Ishikawa (cell line): ENCODE results near the gene JMJD7.

ENCODE experiments used
- CEBPB ChIP-seq: IDR thresholded peaks from 2 replicates; pipeline ENCODE4 v1.6.1; 2012
- CREB1 ChIP-seq: IDR thresholded peaks from 2 replicates; pipeline ENCODE4 v1.6.1; 2012; ENCODE audit warnings: low read depth
- EGR1 ChIP-seq: IDR thresholded peaks from 2 replicates; pipeline ENCODE4 v1.6.1; 2012
- EP300 ChIP-seq: IDR thresholded peaks from 2 replicates; pipeline ENCODE4 v1.6.1; 2012; ENCODE audit warnings: borderline replicate concordance
- FOXM1 ChIP-seq: IDR thresholded peaks from 2 replicates; pipeline ENCODE4 v1.6.1; 2012; ENCODE audit warnings: low read depth, borderline replicate concordance
- MAX ChIP-seq: IDR thresholded peaks from 2 replicates; pipeline ENCODE4 v1.6.1; 2012
- NFIC ChIP-seq: IDR thresholded peaks from 2 replicates; pipeline ENCODE4 v1.6.1; 2012
- RAD21 ChIP-seq: IDR thresholded peaks from 2 replicates; pipeline ENCODE4 v1.6.1; 2012; ENCODE audit warnings: low read depth
- REST ChIP-seq: IDR thresholded peaks from 2 replicates; pipeline ENCODE4 v1.6.1; 2012; ENCODE audit warnings: low read depth, mild to moderate bottlenecking
- TAF1 ChIP-seq: IDR thresholded peaks from 2 replicates; pipeline ENCODE4 v1.6.1; 2012; ENCODE audit warnings: low read depth, mild to moderate bottlenecking
- TCF12 ChIP-seq: IDR thresholded peaks from 2 replicates; pipeline ENCODE4 v1.6.1; 2012; ENCODE audit warnings: low read depth
- TEAD4 ChIP-seq: IDR thresholded peaks from 2 replicates; pipeline ENCODE4 v1.6.1; 2012
- YY1 ChIP-seq: IDR thresholded peaks from 2 replicates; pipeline ENCODE4 v1.6.1; 2012; ENCODE audit warnings: low read depth
- ZBTB7A ChIP-seq: IDR thresholded peaks from 2 replicates; pipeline ENCODE4 v1.6.1; 2012; ENCODE audit warnings: low read depth
- TF ChIP-seq, protein P1 (sequence below): IDR thresholded peaks from 2 replicates; pipeline ENCODE4 v1.6.1; 2012

Gene JMJD7

DNA sequence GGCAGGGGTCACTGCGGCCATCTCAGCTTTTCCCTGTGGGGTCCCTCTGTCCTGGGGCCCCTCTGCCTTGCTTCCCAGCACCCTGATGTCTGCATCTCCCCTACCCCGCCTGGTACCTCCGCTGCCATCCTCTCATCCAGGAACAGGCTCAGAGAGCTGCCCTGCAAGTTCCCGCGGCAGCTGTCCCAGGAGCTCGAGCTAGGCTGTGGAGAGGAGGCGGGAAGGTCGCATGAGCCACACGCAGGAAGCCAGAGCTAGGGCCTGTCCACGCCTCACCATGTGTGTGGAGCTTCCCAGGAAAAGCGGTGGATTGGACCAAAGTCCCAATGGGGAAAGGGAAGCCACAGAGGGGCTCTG, 23.3 kb downstream of the JMJD7 start:
- TF ChIP-seq REST (no peak), TAF1 (no peak)
- TF ChIP-seq, protein P1, sequence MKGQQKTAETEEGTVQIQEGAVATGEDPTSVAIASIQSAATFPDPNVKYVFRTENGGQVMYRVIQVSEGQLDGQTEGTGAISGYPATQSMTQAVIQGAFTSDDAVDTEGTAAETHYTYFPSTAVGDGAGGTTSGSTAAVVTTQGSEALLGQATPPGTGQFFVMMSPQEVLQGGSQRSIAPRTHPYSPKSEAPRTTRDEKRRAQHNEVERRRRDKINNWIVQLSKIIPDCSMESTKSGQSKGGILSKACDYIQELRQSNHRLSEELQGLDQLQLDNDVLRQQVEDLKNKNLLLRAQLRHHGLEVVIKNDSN: no peak

- TF ChIP-seq NFIC (no peak), ZBTB7A (peak; percentile 61; the same call in 1 of the 2 replicates)
Observed at GRCh38 chr15:41851755-41852370, 24.0 kb downstream of the JMJD7 start.

DNA sequence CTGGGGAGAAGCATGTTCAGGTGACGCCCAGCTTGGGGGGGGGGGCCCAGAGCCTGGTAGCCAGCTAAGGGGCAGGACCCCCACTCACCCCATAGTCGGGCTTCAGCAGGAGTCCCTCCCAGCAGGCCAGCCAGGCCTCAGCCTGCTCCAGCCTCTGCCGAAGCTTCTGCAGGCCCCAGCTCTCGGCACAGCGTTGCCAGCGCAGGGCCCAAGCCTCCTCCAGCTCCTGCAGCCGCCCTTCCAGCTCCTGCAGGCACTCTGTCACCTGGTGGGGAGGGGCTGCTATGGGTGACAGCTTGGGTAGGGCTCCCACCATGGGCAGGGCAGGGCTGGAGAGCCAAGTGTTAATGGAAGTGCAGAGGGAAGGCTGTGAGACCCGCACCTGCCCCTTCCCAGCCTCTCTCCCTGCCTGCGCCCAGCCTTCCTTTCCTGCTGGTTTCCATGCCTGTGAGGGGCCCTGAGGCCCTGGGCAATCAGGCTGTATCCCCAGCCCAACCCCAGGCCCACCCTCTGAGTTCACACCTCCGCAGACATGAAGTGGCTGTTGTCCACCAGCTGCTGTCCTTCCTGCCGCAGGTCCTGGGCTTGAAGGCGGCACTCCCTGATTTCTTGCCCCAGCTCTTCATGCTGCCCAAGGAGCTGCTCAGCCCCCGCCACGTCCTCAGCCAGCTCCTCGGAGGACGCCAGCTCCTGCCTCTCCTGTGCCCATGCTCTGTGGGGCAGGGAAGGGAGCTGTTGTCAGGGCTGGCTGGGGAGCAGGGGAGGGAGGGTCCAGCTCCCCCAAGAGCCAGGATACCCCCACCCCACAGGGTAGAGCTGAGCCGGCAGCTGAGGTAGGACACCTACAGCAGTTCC, 25.1 kb downstream of the JMJD7 start:
- TF ChIP-seq EGR1 (no peak), MAX (no peak), CEBPB (no peak), REST (no peak), FOXM1 (no peak), TAF1 (no peak), RAD21 (no peak), NFIC (no peak), YY1 (no peak), EP300 (no peak), TEAD4 (no peak), TCF12 (no peak), CREB1 (no peak), ZBTB7A (no peak)
- TF ChIP-seq, protein P1: no peak

- TF ChIP-seq CEBPB (no peak), FOXM1 (no peak), EP300 (no peak), TCF12 (no peak), RAD21 (no peak), TEAD4 (no peak), CREB1 (no peak), NFIC (no peak), YY1 (no peak), MAX (no peak), ZBTB7A (no peak), EGR1 (no peak), REST (no peak), TAF1 (no peak)
- TF ChIP-seq, protein P1: no peak
Observed at GRCh38 chr15:41853831-41854230, 25.9 kb downstream of the JMJD7 start.
